CD4-positive, alpha-beta T cell treated with Interleukin-15 for 1 hour (primary cell): ENCODE data around the gene SLAIN1.
A peak's percentile ranks its signal among the peaks of the same experiment; 100 is the strongest.

Experiments used
- DNase-seq: peaks from one replicate; pipeline ENCODE4 v3.0.0-alpha.2; 2020

Gene SLAIN1

GRCh38 chr13:77760893-77761292 is 63.4 kb downstream of the SLAIN1 start:
- no peak for DNase-seq

- DNase-seq = no peak
Measured at GRCh38 chr13:77767413-77767812, 69.9 kb downstream of the SLAIN1 start.

- DNase-seq = no peak
Measured at GRCh38 chr13:77774181-77774580, 76.7 kb downstream of the SLAIN1 start.

GRCh38 chr13:77776704-77777103 is 79.2 kb downstream of the SLAIN1 start:
- DNase-seq = no peak

- peak; percentile 22 for DNase-seq
Measured at GRCh38 chr13:77779552-77780272, 82.2 kb downstream of the SLAIN1 start.

GRCh38 chr13:77781808-77782207 is 84.3 kb downstream of the SLAIN1 start:
- DNase-seq = no peak

GRCh38 chr13:77784515-77784914 is 87.0 kb downstream of the SLAIN1 start:
- no peak for DNase-seq

- no peak for DNase-seq
Measured at GRCh38 chr13:77786695-77787287, 89.3 kb downstream of the SLAIN1 start.

- no peak for DNase-seq
Measured at GRCh38 chr13:77789376-77789775, 91.9 kb downstream of the SLAIN1 start.

- DNase-seq = no peak
Measured at GRCh38 chr13:77800219-77800618, 102.7 kb downstream of the SLAIN1 start.

GRCh38 chr13:77806518-77806917 is 109.0 kb downstream of the SLAIN1 start:
- no peak for DNase-seq

GRCh38 chr13:77807431-77808135 is 110.1 kb downstream of the SLAIN1 start:
- DNase-seq = no peak

GRCh38 chr13:77810430-77810829 is 112.9 kb downstream of the SLAIN1 start:
- DNase-seq = no peak

- no peak for DNase-seq
Measured at GRCh38 chr13:77810878-77811277, 113.4 kb downstream of the SLAIN1 start.

GRCh38 chr13:77811381-77811780 is 113.9 kb downstream of the SLAIN1 start:
- no peak for DNase-seq

- DNase-seq = no peak
Measured at GRCh38 chr13:77811981-77812380, 114.5 kb downstream of the SLAIN1 start.
